T-helper 1 cell treated with Interleukin-12 subunit alpha and Interleukin-12 subunit beta and Interleukin-4 antibody, amounts not matched to agents 30 ng/mL and 1 ng/mL, for 36 hours (primary cell): ENCODE data around the gene VWA8. TPM values are rescaled to one million over a fixed set of nuclear protein-coding genes. Genes with fewer than 3 reads are reported as not detected.
"Not testable (repeated sequence)": the region's sequence is repeated elsewhere in the genome, so short reads cannot be mapped to it uniquely, and the experiment has no call there.

Experiments used
- intact Hi-C: fragments of 100-400 bp; cut with micrococcal nuclease; formaldehyde crosslinking; loops from one replicate; pipeline ENCODE4 v1.15.1; 2024
- total RNA-seq: library from RNA; stranded (reverse); gene quantifications from 2 replicates; pipeline ENCODE4 v1.2.3, GENCODE V29; 2022

The VWA8 gene
- total RNA-seq, 1 donor from 2014 or later: 17.1 TPM

GRCh38 chr13:41859565-41859964, 101.3 kb downstream of the VWA8 start:
- intact Hi-C loops: no loop called here

- intact Hi-C loops: no loop called here
Measured at GRCh38 chr13:41858780-41859179, 102.1 kb downstream of the VWA8 start.

- intact Hi-C loops: no loop called here
Measured at GRCh38 chr13:41854758-41855157, 106.2 kb downstream of the VWA8 start.

- intact Hi-C loops: no loop called here
Measured at GRCh38 chr13:41851351-41851750, 109.6 kb downstream of the VWA8 start.

- intact Hi-C loops: loop anchor here (1.0 kb wide), 1 partner anchor 180 kb away; no protein-coding TSS in a partner anchor
Measured at GRCh38 chr13:41848435-41849255, 112.3 kb downstream of the VWA8 start.

- intact Hi-C loops: no loop called here
Measured at GRCh38 chr13:41847216-41847615, 113.7 kb downstream of the VWA8 start.

- intact Hi-C loops: no loop called here
Measured at GRCh38 chr13:41842036-41842620, 118.8 kb downstream of the VWA8 start.

- intact Hi-C loops: no loop called here
Measured at GRCh38 chr13:41837629-41838028, 123.3 kb downstream of the VWA8 start.

GRCh38 chr13:41835871-41836270, 125.0 kb downstream of the VWA8 start:
- intact Hi-C loops: no loop called here

- intact Hi-C loops: not testable (repeated sequence)
Measured at GRCh38 chr13:41834697-41835096, 126.2 kb downstream of the VWA8 start.

GRCh38 chr13:41833831-41834230, 127.1 kb downstream of the VWA8 start:
- intact Hi-C loops: no loop called here

GRCh38 chr13:41833201-41833600, 127.7 kb downstream of the VWA8 start:
- intact Hi-C loops: no loop called here

- intact Hi-C loops: no loop called here
Measured at GRCh38 chr13:41827507-41828213, 133.2 kb downstream of the VWA8 start.

GRCh38 chr13:41825691-41826090, 135.2 kb downstream of the VWA8 start:
- intact Hi-C loops: no loop called here

GRCh38 chr13:41823476-41823875, 137.4 kb downstream of the VWA8 start:
- intact Hi-C loops: no loop called here

- intact Hi-C loops: no loop called here
Measured at GRCh38 chr13:41822560-41822959, 138.3 kb downstream of the VWA8 start.

- intact Hi-C loops: no loop called here
Measured at GRCh38 chr13:41821238-41821594, 139.7 kb downstream of the VWA8 start.

GRCh38 chr13:41820581-41821237, 140.2 kb downstream of the VWA8 start:
- intact Hi-C loops: no loop called here

GRCh38 chr13:41816057-41816456, 144.9 kb downstream of the VWA8 start:
- intact Hi-C loops: no loop called here

GRCh38 chr13:41813426-41813825, 147.5 kb downstream of the VWA8 start:
- intact Hi-C loops: no loop called here

GRCh38 chr13:41812851-41813250, 148.1 kb downstream of the VWA8 start:
- intact Hi-C loops: no loop called here

GRCh38 chr13:41812237-41812636, 148.7 kb downstream of the VWA8 start:
- intact Hi-C loops: no loop called here
